ENCODE results near the gene CBLB. TPM values are rescaled to one million over a fixed set of nuclear protein-coding genes. Genes with fewer than 3 reads are reported as not detected.
A peak's percentile ranks its signal among the peaks of the same experiment; 100 is the strongest.

The CBLB gene
- total and polyA plus RNA-seq, 2 experiments from 2014 or later, result 20.5 to 47.7 TPM

DNA sequence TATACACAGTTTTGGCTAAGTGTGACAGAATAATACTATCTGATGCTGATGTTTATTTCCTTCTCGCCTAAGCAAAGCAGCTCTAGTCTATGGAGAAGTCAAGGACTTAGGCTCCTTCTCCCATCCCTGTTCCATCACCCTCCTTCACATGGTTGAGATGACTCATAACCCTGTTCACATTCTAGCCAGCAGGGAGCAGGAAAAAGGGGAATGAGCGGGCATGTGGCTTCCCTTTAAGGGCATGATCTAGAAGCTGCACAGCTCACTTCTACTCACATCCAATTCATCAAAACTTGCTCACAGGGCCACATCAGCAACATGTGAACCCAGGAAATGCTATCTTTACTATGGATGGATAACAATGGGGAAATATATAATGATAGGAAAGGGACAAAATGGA, 40.9 kb downstream of the CBLB start:
- no peaks in the 10 kb centered on the region; the same call in 1 of the 2 replicates for H3K4me1 ChIP-seq (ENCODE audit: insufficient read depth)
- H3K27ac Mint-ChIP-seq, result peak overlapping the region; percentile 67
- H3K9me2 ChIP-seq (ENCODE audit: insufficient read depth), result no peaks in the 10 kb centered on the region
- H3K4me1 Mint-ChIP-seq, result peaks cover 25% of the 10 kb centered on the region; the same call in 2 of the 3 replicates
- no peak overlapping the region for H3K4me3 Mint-ChIP-seq
- ATAC-seq, result peak; percentile 76
- H3K4me3 ChIP-seq, result no peak overlapping the region
- TF ChIP-seq, protein P1, sequence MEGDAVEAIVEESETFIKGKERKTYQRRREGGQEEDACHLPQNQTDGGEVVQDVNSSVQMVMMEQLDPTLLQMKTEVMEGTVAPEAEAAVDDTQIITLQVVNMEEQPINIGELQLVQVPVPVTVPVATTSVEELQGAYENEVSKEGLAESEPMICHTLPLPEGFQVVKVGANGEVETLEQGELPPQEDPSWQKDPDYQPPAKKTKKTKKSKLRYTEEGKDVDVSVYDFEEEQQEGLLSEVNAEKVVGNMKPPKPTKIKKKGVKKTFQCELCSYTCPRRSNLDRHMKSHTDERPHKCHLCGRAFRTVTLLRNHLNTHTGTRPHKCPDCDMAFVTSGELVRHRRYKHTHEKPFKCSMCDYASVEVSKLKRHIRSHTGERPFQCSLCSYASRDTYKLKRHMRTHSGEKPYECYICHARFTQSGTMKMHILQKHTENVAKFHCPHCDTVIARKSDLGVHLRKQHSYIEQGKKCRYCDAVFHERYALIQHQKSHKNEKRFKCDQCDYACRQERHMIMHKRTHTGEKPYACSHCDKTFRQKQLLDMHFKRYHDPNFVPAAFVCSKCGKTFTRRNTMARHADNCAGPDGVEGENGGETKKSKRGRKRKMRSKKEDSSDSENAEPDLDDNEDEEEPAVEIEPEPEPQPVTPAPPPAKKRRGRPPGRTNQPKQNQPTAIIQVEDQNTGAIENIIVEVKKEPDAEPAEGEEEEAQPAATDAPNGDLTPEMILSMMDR (conservative IDR thresholded peaks at IDR 0.05; ENCODE audit: low read depth in 2 of 2), result peak; percentile 16 to 24; a peak in 2 of 4 replicates
- TF ChIP-seq, protein P2, sequence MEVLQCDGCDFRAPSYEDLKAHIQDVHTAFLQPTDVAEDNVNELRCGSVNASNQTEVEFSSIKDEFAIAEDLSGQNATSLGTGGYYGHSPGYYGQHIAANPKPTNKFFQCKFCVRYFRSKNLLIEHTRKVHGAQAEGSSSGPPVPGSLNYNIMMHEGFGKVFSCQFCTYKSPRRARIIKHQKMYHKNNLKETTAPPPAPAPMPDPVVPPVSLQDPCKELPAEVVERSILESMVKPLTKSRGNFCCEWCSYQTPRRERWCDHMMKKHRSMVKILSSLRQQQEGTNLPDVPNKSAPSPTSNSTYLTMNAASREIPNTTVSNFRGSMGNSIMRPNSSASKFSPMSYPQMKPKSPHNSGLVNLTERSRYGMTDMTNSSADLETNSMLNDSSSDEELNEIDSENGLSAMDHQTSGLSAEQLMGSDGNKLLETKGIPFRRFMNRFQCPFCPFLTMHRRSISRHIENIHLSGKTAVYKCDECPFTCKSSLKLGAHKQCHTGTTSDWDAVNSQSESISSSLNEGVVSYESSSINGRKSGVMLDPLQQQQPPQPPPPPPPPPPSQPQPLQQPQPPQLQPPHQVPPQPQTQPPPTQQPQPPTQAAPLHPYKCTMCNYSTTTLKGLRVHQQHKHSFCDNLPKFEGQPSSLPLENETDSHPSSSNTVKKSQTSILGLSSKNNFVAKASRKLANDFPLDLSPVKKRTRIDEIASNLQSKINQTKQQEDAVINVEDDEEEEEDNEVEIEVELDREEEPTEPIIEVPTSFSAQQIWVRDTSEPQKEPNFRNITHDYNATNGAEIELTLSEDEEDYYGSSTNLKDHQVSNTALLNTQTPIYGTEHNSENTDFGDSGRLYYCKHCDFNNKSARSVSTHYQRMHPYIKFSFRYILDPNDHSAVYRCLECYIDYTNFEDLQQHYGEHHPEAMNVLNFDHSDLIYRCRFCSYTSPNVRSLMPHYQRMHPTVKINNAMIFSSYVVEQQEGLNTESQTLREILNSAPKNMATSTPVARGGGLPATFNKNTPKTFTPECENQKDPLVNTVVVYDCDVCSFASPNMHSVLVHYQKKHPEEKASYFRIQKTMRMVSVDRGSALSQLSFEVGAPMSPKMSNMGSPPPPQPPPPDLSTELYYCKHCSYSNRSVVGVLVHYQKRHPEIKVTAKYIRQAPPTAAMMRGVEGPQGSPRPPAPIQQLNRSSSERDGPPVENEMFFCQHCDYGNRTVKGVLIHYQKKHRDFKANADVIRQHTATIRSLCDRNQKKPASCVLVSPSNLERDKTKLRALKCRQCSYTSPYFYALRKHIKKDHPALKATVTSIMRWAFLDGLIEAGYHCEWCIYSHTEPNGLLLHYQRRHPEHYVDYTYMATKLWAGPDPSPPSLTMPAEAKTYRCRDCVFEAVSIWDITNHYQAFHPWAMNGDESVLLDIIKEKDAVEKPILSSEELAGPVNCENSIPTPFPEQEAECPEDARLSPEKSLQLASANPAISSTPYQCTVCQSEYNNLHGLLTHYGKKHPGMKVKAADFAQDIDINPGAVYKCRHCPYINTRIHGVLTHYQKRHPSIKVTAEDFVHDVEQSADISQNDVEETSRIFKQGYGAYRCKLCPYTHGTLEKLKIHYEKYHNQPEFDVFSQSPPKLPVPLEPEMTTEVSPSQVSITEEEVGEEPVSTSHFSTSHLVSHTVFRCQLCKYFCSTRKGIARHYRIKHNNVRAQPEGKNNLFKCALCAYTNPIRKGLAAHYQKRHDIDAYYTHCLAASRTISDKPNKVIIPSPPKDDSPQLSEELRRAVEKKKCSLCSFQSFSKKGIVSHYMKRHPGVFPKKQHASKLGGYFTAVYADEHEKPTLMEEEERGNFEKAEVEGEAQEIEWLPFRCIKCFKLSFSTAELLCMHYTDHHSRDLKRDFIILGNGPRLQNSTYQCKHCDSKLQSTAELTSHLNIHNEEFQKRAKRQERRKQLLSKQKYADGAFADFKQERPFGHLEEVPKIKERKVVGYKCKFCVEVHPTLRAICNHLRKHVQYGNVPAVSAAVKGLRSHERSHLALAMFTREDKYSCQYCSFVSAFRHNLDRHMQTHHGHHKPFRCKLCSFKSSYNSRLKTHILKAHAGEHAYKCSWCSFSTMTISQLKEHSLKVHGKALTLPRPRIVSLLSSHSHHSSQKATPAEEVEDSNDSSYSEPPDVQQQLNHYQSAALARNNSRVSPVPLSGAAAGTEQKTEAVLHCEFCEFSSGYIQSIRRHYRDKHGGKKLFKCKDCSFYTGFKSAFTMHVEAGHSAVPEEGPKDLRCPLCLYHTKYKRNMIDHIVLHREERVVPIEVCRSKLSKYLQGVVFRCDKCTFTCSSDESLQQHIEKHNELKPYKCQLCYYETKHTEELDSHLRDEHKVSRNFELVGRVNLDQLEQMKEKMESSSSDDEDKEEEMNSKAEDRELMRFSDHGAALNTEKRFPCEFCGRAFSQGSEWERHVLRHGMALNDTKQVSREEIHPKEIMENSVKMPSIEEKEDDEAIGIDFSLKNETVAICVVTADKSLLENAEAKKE (CRISPR knock-in tag; IDR thresholded peaks at IDR 0.05), result peak; percentile 59
- no peak for TF ChIP-seq CREB1 (CRISPR knock-in tag; IDR thresholded peaks at IDR 0.05; ENCODE audit: low read depth)
- no peaks in the 10 kb centered on the region for H3F3A ChIP-seq (replicated peaks; ENCODE audit: low read depth)
- peak; percentile 54 for DNase-seq (ENCODE audit: low spot score)
- H3K9me3 Mint-ChIP-seq, result no peaks in the 10 kb centered on the region
- peaks cover 6% of the 10 kb centered on the region; the same call in 1 of the 3 replicates for H3K36me3 Mint-ChIP-seq (ENCODE audit: low read depth)
- no peak overlapping the region for H2AFZ ChIP-seq
- H3K27me3 ChIP-seq (ENCODE audit: insufficient read depth), result no peaks in the 10 kb centered on the region
- no peak overlapping the region for H3K27ac ChIP-seq (ENCODE audit: low read depth)
- H4K20me1 ChIP-seq (replicated peaks; ENCODE audit: insufficient read depth), result no peaks in the 10 kb centered on the region
- H3K79me2 ChIP-seq (replicated peaks; ENCODE audit: insufficient read depth), result peaks cover 18% of the 10 kb centered on the region; the same call in 1 of the 2 replicates
- H3K36me3 ChIP-seq (ENCODE audit: insufficient read depth), result no peaks in the 10 kb centered on the region
- peaks cover 3% of the 10 kb centered on the region for H3K27me3 Mint-ChIP-seq (ENCODE audit: insufficient read depth, low read depth, poor library complexity)
- no peak overlapping the region for H3K4me2 ChIP-seq

Data from GM23338 (cell line).